Smooth muscle cell (in vitro differentiated cells): ENCODE measurements around the gene AFDN. TPM values are rescaled to one million over a fixed set of nuclear protein-coding genes. Genes with fewer than 3 reads are reported as not detected.

Experiments
- DNase-seq: peaks from one replicate; lab custom pipeline; 2025; ENCODE audit not compliant: unreplicated experiment; lab: John Stamatoyannopoulos, UW
- H2AFZ ChIP-seq: fragments of 200-600 bp; sonication (generic); 2 replicates; pipeline ENCODE4 v1.6.0; 2016; ENCODE audit warnings: antibody characterized with exemption, low read depth, mild to moderate bottlenecking
- H3F3A ChIP-seq: fragments of 200-600 bp; sonication (generic); 2 replicates; pipeline ENCODE4 v1.6.0; 2017; ENCODE audit warnings: antibody characterized with exemption, low read depth
- H3K27ac ChIP-seq: fragments of 200-600 bp; sonication (generic); 2 replicates; pipeline ENCODE4 v1.5.1; 2016; ENCODE audit warnings: low read depth, mild to moderate bottlenecking
- H3K27me3 ChIP-seq: fragments of 200-600 bp; sonication (generic); 2 replicates; pipeline ENCODE4 v1.6.1; 2016; ENCODE audit warnings: low read depth, mild to moderate bottlenecking
- H3K36me3 ChIP-seq: fragments of 200-600 bp; sonication (generic); 2 replicates; pipeline ENCODE4 v1.5.1; 2016; ENCODE audit warnings: low read depth
- H3K4me1 ChIP-seq: fragments of 200-600 bp; sonication (generic); 2 replicates; pipeline ENCODE4 v1.5.1; 2016; ENCODE audit warnings: low read depth
- H3K4me2 ChIP-seq: fragments of 200-600 bp; sonication (generic); 2 replicates; pipeline ENCODE4 v1.6.0; 2016; ENCODE audit warnings: mild to moderate bottlenecking
- H3K4me3 ChIP-seq: fragments of 200-600 bp; sonication (generic); 2 replicates; pipeline ENCODE4 v1.5.1; 2016; ENCODE audit warnings: mild to moderate bottlenecking
- H3K79me2 ChIP-seq: fragments of 200-600 bp; sonication (generic); 2 replicates; pipeline ENCODE4 v1.6.0; 2016; ENCODE audit warnings: low read depth, mild to moderate bottlenecking
- H3K9ac ChIP-seq: fragments of 200-600 bp; sonication (generic); 2 replicates; pipeline ENCODE4 v1.6.0; 2016; ENCODE audit warnings: low read depth
- H3K9me3 ChIP-seq: fragments of 200-600 bp; sonication (generic); replicated peaks from 2 replicates; pipeline ENCODE4 v1.5.1; 2016; ENCODE audit warnings: low read depth
- H4K20me1 ChIP-seq: fragments of 200-600 bp; sonication (generic); 2 replicates; pipeline ENCODE4 v1.6.0; 2016; ENCODE audit warnings: low read depth
- CTCF ChIP-seq: fragments of 200-600 bp; sonication (generic); IDR thresholded peaks from 2 replicates; pipeline ENCODE4 v1.5.1; 2017; ENCODE audit warnings: borderline replicate concordance, mild to moderate bottlenecking, antibody characterized with exemption; ENCODE audit not compliant: insufficient read depth, poor library complexity, severe bottlenecking
- WGBS: methylation state at CpG from one replicate; pipeline ENCODE4 v1.1.7; 2016; ENCODE audit warnings: low lambda C conversion rate; 5-methylcytosine and 5-hydroxymethylcytosine counted together
- polyA plus RNA-seq: library from polyadenylated mRNA; unstranded; fragments of >200 nt; fragmentation: Nextera tagmentation; extraction: Ambion mirVana; gene quantifications from 2 replicates; pipeline ENCODE4 v1.2.1, GENCODE V29; 2016
- total RNA-seq: library from RNA; depleted of rRNA; stranded (reverse); fragments of >200 nt; gene quantifications from 2 replicates; pipeline ENCODE4 v1.2.3, GENCODE V29; 2014

AFDN gene
- total and polyA plus RNA-seq, 2 experiments from 2014 or later, result 52.3 to 98.8 TPM

GRCh38 chr6:167796192-167796981, 30.3 kb upstream of the AFDN start:
- Histone ChIP-seq H3K4me3 (no peak overlapping the region), H2AFZ (no peak overlapping the region), H3K27me3 (no peaks in the 10 kb centered on the region), H3K27ac (no peak overlapping the region), H3K79me2 (no peaks in the 10 kb centered on the region), H4K20me1 (no peaks in the 10 kb centered on the region), H3K4me1 (no peaks in the 10 kb centered on the region), H3K4me2 (no peak overlapping the region), H3K36me3 (no peaks in the 10 kb centered on the region), H3K9me3 (no peaks in the 10 kb centered on the region), H3F3A (no peaks in the 10 kb centered on the region), H3K9ac (no peak overlapping the region)
- no peak for TF ChIP-seq CTCF
- 82% methylated on average over 43 of the region's 43 CpGs for WGBS
- no peak for DNase-seq

GRCh38 chr6:167797011-167797471, 29.7 kb upstream of the AFDN start:
- peak overlapping the region; percentile 41 for H2AFZ ChIP-seq
- H3K79me2 ChIP-seq, result no peaks in the 10 kb centered on the region
- H3K4me2 ChIP-seq, result peak overlapping the region; percentile 29
- peak overlapping the region; percentile 14 for H3K27ac ChIP-seq
- H3K9me3 ChIP-seq, result no peaks in the 10 kb centered on the region
- no peaks in the 10 kb centered on the region for H3F3A ChIP-seq
- no peak for DNase-seq
- no peaks in the 10 kb centered on the region for H4K20me1 ChIP-seq
- no peak overlapping the region for H3K9ac ChIP-seq
- no peaks in the 10 kb centered on the region for H3K36me3 ChIP-seq
- 88% methylated on average over 31 of the region's 31 CpGs for WGBS
- no peak for TF ChIP-seq CTCF
- no peaks in the 10 kb centered on the region for H3K27me3 ChIP-seq
- no peaks in the 10 kb centered on the region for H3K4me1 ChIP-seq
- no peak overlapping the region for H3K4me3 ChIP-seq

GRCh38 chr6:167797476-167798265, 29.0 kb upstream of the AFDN start:
- Histone ChIP-seq H3K9ac (no peak overlapping the region), H2AFZ (peak overlapping the region; percentile 41), H3F3A (no peaks in the 10 kb centered on the region), H3K4me3 (no peak overlapping the region), H3K4me1 (no peaks in the 10 kb centered on the region), H3K79me2 (no peaks in the 10 kb centered on the region), H3K27ac (peak overlapping the region; percentile 14), H3K9me3 (no peaks in the 10 kb centered on the region), H4K20me1 (no peaks in the 10 kb centered on the region), H3K27me3 (no peaks in the 10 kb centered on the region), H3K4me2 (peak overlapping the region; percentile 29), H3K36me3 (no peaks in the 10 kb centered on the region)
- WGBS, result 40% methylated on average over 20 of the region's 20 CpGs
- no peak for DNase-seq
- TF ChIP-seq CTCF, result no peak
